Activated CD4-positive, alpha-beta T cell treated with anti-CD3 and anti-CD28 coated beads, Interleukin-2, amount 10 ng/mL, durations not matched to agents 24 days and 14 days (primary cell): ENCODE measurements around the gene PPIL1. TPM values are rescaled to one million over a fixed set of nuclear protein-coding genes. Genes with fewer than 3 reads are reported as not detected.

Source experiments
- DNase-seq: peaks from one replicate; pipeline ENCODE4 v3.0.0; 2022
- H3K27ac Mint-ChIP-seq: one replicate; pipeline ENCODE4 v1.8.0; 2022; ENCODE audit warnings: mild to moderate bottlenecking, mixed read lengths
- H3K27me3 Mint-ChIP-seq: one replicate; pipeline ENCODE4 v1.8.0; 2022; ENCODE audit warnings: mixed read lengths
- H3K36me3 Mint-ChIP-seq: one replicate; pipeline ENCODE4 v1.8.0; 2022; ENCODE audit warnings: low read depth, mild to moderate bottlenecking, mixed read lengths
- H3K4me1 Mint-ChIP-seq: one replicate; pipeline ENCODE4 v1.8.0; 2021; ENCODE audit warnings: mixed read lengths
- H3K4me3 Mint-ChIP-seq: one replicate; pipeline ENCODE4 v1.8.0; 2022; ENCODE audit warnings: mild to moderate bottlenecking, moderate library complexity, mixed read lengths
- H3K9me3 Mint-ChIP-seq: one replicate; pipeline ENCODE4 v1.8.0; 2021; ENCODE audit warnings: mixed read lengths
- intact Hi-C: fragments of 100-400 bp; cut with micrococcal nuclease; formaldehyde crosslinking; loops from one replicate; pipeline ENCODE4 v1.15.1; 2023
- total RNA-seq: library from RNA; stranded (reverse); gene quantifications from 2 replicates; pipeline ENCODE4 v1.2.3, GENCODE V29; 2022

Gene PPIL1
- total RNA-seq, 1 donor from 2014 or later = 65.1 TPM

- Mint-ChIP-seq H3K27me3 (peaks cover 9% of the 10 kb centered on the region), H3K4me3 (no peak overlapping the region), H3K9me3 (no peaks in the 10 kb centered on the region), H3K4me1 (peaks cover 15% of the 10 kb centered on the region), H3K36me3 (no peaks in the 10 kb centered on the region), H3K27ac (no peak overlapping the region)
- intact Hi-C loops = no loop called here
- DNase-seq = no peak
These were observed 44.6 kb downstream of the PPIL1 start for GRCh38 chr6:36829919-36830544.

GRCh38 chr6:36827261-36828079 lies 47.1 kb downstream of the PPIL1 start:
- H3K36me3 Mint-ChIP-seq = no peaks in the 10 kb centered on the region
- no peak overlapping the region for H3K4me3 Mint-ChIP-seq

GRCh38 chr6:36826520-36827227 lies 47.9 kb downstream of the PPIL1 start:
- Mint-ChIP-seq H3K4me3 (no peak overlapping the region), H3K27ac (no peak overlapping the region)
- intact Hi-C loops = no loop called here

More at GRCh38 chr6:36827261-36828079, 47.1 kb downstream of the PPIL1 start:
- H3K27ac Mint-ChIP-seq = no peak overlapping the region
- DNase-seq = peak; percentile 74
- peaks cover 15% of the 10 kb centered on the region for H3K4me1 Mint-ChIP-seq
- no peaks in the 10 kb centered on the region for H3K9me3 Mint-ChIP-seq
- H3K27me3 Mint-ChIP-seq = peaks cover 6% of the 10 kb centered on the region
- intact Hi-C loops = no loop called here

GRCh38 chr6:36825994-36826393 lies 48.6 kb downstream of the PPIL1 start:
- intact Hi-C loops = no loop called here
- no peak overlapping the region for H3K4me3 Mint-ChIP-seq
- peaks cover 24% of the 10 kb centered on the region for H3K4me1 Mint-ChIP-seq
- H3K36me3 Mint-ChIP-seq = no peaks in the 10 kb centered on the region
- H3K9me3 Mint-ChIP-seq = no peaks in the 10 kb centered on the region
- no peak overlapping the region for H3K27ac Mint-ChIP-seq
- DNase-seq = no peak
- H3K27me3 Mint-ChIP-seq = peaks cover 6% of the 10 kb centered on the region

More at GRCh38 chr6:36826520-36827227, 47.9 kb downstream of the PPIL1 start:
- H3K9me3 Mint-ChIP-seq = no peaks in the 10 kb centered on the region
- peaks cover 6% of the 10 kb centered on the region for H3K27me3 Mint-ChIP-seq
- no peaks in the 10 kb centered on the region for H3K36me3 Mint-ChIP-seq
- H3K4me1 Mint-ChIP-seq = peaks cover 19% of the 10 kb centered on the region
- no peak for DNase-seq

GRCh38 chr6:36825452-36825851 lies 49.2 kb downstream of the PPIL1 start:
- peaks cover 6% of the 10 kb centered on the region for H3K27me3 Mint-ChIP-seq
- H3K36me3 Mint-ChIP-seq = no peaks in the 10 kb centered on the region
- intact Hi-C loops = no loop called here
- no peak for DNase-seq
- peaks cover 27% of the 10 kb centered on the region for H3K4me1 Mint-ChIP-seq
- no peak overlapping the region for H3K4me3 Mint-ChIP-seq
- no peaks in the 10 kb centered on the region for H3K9me3 Mint-ChIP-seq
- H3K27ac Mint-ChIP-seq = no peak overlapping the region

- peaks cover 6% of the 10 kb centered on the region for H3K27me3 Mint-ChIP-seq
- H3K27ac Mint-ChIP-seq = no peak overlapping the region
- no peaks in the 10 kb centered on the region for H3K36me3 Mint-ChIP-seq
- no peak for DNase-seq
- no peaks in the 10 kb centered on the region for H3K9me3 Mint-ChIP-seq
- no peak overlapping the region for H3K4me3 Mint-ChIP-seq
- intact Hi-C loops = no loop called here
- H3K4me1 Mint-ChIP-seq = peaks cover 27% of the 10 kb centered on the region
These were observed 50.4 kb downstream of the PPIL1 start for GRCh38 chr6:36824253-36824652.

GRCh38 chr6:36823421-36824096 lies 51.0 kb downstream of the PPIL1 start:
- H3K27me3 Mint-ChIP-seq = peaks cover 6% of the 10 kb centered on the region
- intact Hi-C loops = no loop called here
- no peaks in the 10 kb centered on the region for H3K36me3 Mint-ChIP-seq
- H3K27ac Mint-ChIP-seq = no peak overlapping the region
- H3K4me1 Mint-ChIP-seq = peaks cover 27% of the 10 kb centered on the region
- H3K9me3 Mint-ChIP-seq = no peaks in the 10 kb centered on the region
- no peak for DNase-seq
- H3K4me3 Mint-ChIP-seq = no peak overlapping the region

GRCh38 chr6:36822506-36823269 lies 51.9 kb downstream of the PPIL1 start:
- no peaks in the 10 kb centered on the region for H3K9me3 Mint-ChIP-seq
- H3K27ac Mint-ChIP-seq = no peak overlapping the region
- H3K4me3 Mint-ChIP-seq = no peak overlapping the region
- no peaks in the 10 kb centered on the region for H3K36me3 Mint-ChIP-seq
- peaks cover 22% of the 10 kb centered on the region for H3K4me1 Mint-ChIP-seq
- intact Hi-C loops = no loop called here
- DNase-seq = no peak
- peaks cover 8% of the 10 kb centered on the region for H3K27me3 Mint-ChIP-seq

- peaks cover 15% of the 10 kb centered on the region for H3K4me1 Mint-ChIP-seq
- DNase-seq = peak; percentile 66
- no peaks in the 10 kb centered on the region for H3K36me3 Mint-ChIP-seq
- H3K27ac Mint-ChIP-seq = no peak overlapping the region
- peaks cover 5% of the 10 kb centered on the region for H3K27me3 Mint-ChIP-seq
- intact Hi-C loops = no loop called here
- H3K9me3 Mint-ChIP-seq = no peaks in the 10 kb centered on the region
- no peak overlapping the region for H3K4me3 Mint-ChIP-seq
These were observed 52.8 kb downstream of the PPIL1 start for GRCh38 chr6:36821581-36822335.

- Mint-ChIP-seq H3K4me3 (no peak overlapping the region), H3K27ac (no peak overlapping the region), H3K9me3 (no peaks in the 10 kb centered on the region)
These were observed 53.7 kb downstream of the PPIL1 start for GRCh38 chr6:36820700-36821580.

GRCh38 chr6:36818756-36819155 lies 55.8 kb downstream of the PPIL1 start:
- Mint-ChIP-seq H3K27ac (no peak overlapping the region), H3K36me3 (no peaks in the 10 kb centered on the region), H3K4me3 (no peak overlapping the region), H3K27me3 (peaks cover 12% of the 10 kb centered on the region), H3K4me1 (peaks cover 12% of the 10 kb centered on the region), H3K9me3 (no peaks in the 10 kb centered on the region)
- no peak for DNase-seq
- intact Hi-C loops = no loop called here

More at GRCh38 chr6:36820700-36821580, 53.7 kb downstream of the PPIL1 start:
- Mint-ChIP-seq H3K27me3 (peaks cover 4% of the 10 kb centered on the region), H3K36me3 (no peaks in the 10 kb centered on the region), H3K4me1 (peaks cover 12% of the 10 kb centered on the region)
- DNase-seq = no peak
- intact Hi-C loops = no loop called here

- H3K27me3 Mint-ChIP-seq = peaks cover 12% of the 10 kb centered on the region
- H3K4me1 Mint-ChIP-seq = peaks cover 12% of the 10 kb centered on the region
- intact Hi-C loops = no loop called here
- no peak overlapping the region for H3K27ac Mint-ChIP-seq
- no peaks in the 10 kb centered on the region for H3K36me3 Mint-ChIP-seq
- no peak overlapping the region for H3K4me3 Mint-ChIP-seq
- H3K9me3 Mint-ChIP-seq = no peaks in the 10 kb centered on the region
- no peak for DNase-seq
These were observed 56.8 kb downstream of the PPIL1 start for GRCh38 chr6:36817847-36818246.
